Panc1 (cell line): ENCODE results near the gene USF1. TPM values are rescaled to one million over a fixed set of nuclear protein-coding genes. Genes with fewer than 3 reads are reported as not detected.
"Not testable (repeated sequence)": the region's sequence is repeated elsewhere in the genome, so short reads cannot be mapped to it uniquely, and the experiment has no call there.

Experiments
- ATAC-seq: fragments of 200-7000 bp; cut with Tn5 transposase; 2 replicates; pipeline ENCODE4 v1.9.1; 2020; ENCODE audit warnings: mild to moderate bottlenecking, moderate library complexity
- BruUV-seq: library from RNA; stranded (reverse); fragments of 400-500 nt; replicated peaks from 2 replicates; lab custom pipeline; 2021; lab: Mats Ljungman, UMichigan
- CTCF ChIA-PET: fragments of 300-600 bp; sonication (Branson Sonifier 250); formaldehyde crosslinking; loops from one replicate; lab custom pipeline; 2022; ENCODE audit warnings: antibody characterized with exemption; lab: Charles Lee
- POLR2A ChIA-PET: fragments of 300-600 bp; sonication (Branson Sonifier 250); formaldehyde crosslinking; loops from one replicate; lab custom pipeline; 2022; ENCODE audit warnings: antibody characterized with exemption; lab: Charles Lee
- DNase-seq: peaks from one replicate; pipeline ENCODE4 v3.0.0-alpha.2; 2010; ENCODE audit warnings: low read depth, low spot score
- H3K27ac ChIP-seq: 2 replicates; pipeline ENCODE4 v1.5.1; 2011; ENCODE audit warnings: mild to moderate bottlenecking, low read length, inconsistent platforms
- H3K27me3 ChIP-seq: fragments of 200-500 bp; sonication (Bioruptor generic); 2 replicates; pipeline ENCODE4 v1.6.0; 2014; ENCODE audit warnings: low read length, inconsistent platforms; ENCODE audit not compliant: control insufficient read depth, insufficient read depth
- H3K36me3 ChIP-seq: fragments of 200-500 bp; sonication (Bioruptor generic); 2 replicates; pipeline ENCODE4 v1.5.1; 2014; ENCODE audit warnings: inconsistent platforms, mild to moderate bottlenecking, low read length, moderate library complexity; ENCODE audit not compliant: control insufficient read depth, insufficient read depth
- H3K4me1 ChIP-seq: 2 replicates; pipeline ENCODE4 v1.5.1; 2011; ENCODE audit warnings: inconsistent platforms, mild to moderate bottlenecking, low read length, moderate library complexity; ENCODE audit not compliant: control insufficient read depth, insufficient read depth
- H3K4me3 ChIP-seq, 2 experiments: 2 replicates each; pipeline ENCODE4 v1.5.1; 2011 to 2012; ENCODE audit warnings: low read depth in 2 of 2, low read length in 2 of 2, mild to moderate bottlenecking in 2 of 2, inconsistent platforms in 1 of 2, moderate library complexity in 1 of 2
- H3K9me3 ChIP-seq: fragments of 200-500 bp; sonication (Bioruptor generic); 2 replicates; pipeline ENCODE4 v1.5.1; 2014; ENCODE audit warnings: low read depth, mild to moderate bottlenecking, inconsistent platforms, low read length, moderate library complexity; ENCODE audit not compliant: control insufficient read depth, insufficient read depth
- CTCF ChIP-seq: fragments of 450-650 bp; IDR thresholded peaks from 2 replicates; pipeline ENCODE4 v1.5.1; 2017; ENCODE audit warnings: mild to moderate bottlenecking
- POLR2AphosphoS5 ChIP-seq: IDR thresholded peaks from 2 replicates; pipeline ENCODE4 v1.6.1; 2012; ENCODE audit warnings: mild to moderate bottlenecking, low read depth, low read length, moderate library complexity
- REST ChIP-seq, 2 experiments: IDR thresholded peaks; 2 replicates each; pipeline ENCODE4 v1.6.1; 2011 to 2012; ENCODE audit warnings: low read depth in 2 of 2, control low read depth in 1 of 2, low read length in 1 of 2, mild to moderate bottlenecking in 1 of 2, moderate library complexity in 1 of 2; ENCODE audit not compliant: insufficient read depth in 1 of 2
- SIN3A ChIP-seq: IDR thresholded peaks from 2 replicates; pipeline ENCODE4 v1.6.1; 2012; ENCODE audit warnings: low read depth, mild to moderate bottlenecking, low read length, moderate library complexity, borderline replicate concordance; ENCODE audit not compliant: insufficient read depth
- TCF7L2 ChIP-seq: IDR thresholded peaks from 2 replicates; pipeline ENCODE4 v1.6.1; 2011; ENCODE audit warnings: mild to moderate bottlenecking, low read depth, low read length, inconsistent platforms
- in situ Hi-C: cut with HindIII; loops from 2 replicates; pipeline ENCODE4 v1.10.0; 2016; ENCODE audit warnings: low sequenced_read_pairs, low pct_unique_long_range_greater_than_20kb
- intact Hi-C: fragments of 100-400 bp; cut with micrococcal nuclease; formaldehyde crosslinking; loops from one replicate; pipeline ENCODE4 v1.10.0; 2022; ENCODE audit not compliant: unreplicated experiment
- total RNA-seq: library from RNA; stranded (reverse); gene quantifications from one replicate; pipeline ENCODE4 v1.2.1, GENCODE V29; 2021; ENCODE audit not compliant: unreplicated experiment

Gene USF1
- total RNA-seq, 1 experiment from 2014 or later, result 57.7 TPM

- H3K4me3 ChIP-seq, result peak overlapping the region; percentile 87 to 97
- intact Hi-C loops, result no loop called here
These were observed 25.9 kb downstream of the USF1 start for GRCh38 chr1:161019751-161020495.

GRCh38 chr1:161019111-161019660 lies 26.6 kb downstream of the USF1 start:
- H3K4me3 ChIP-seq, H3K36me3 ChIP-seq, ATAC-seq, BruUV-seq, H3K9me3 ChIP-seq, in situ Hi-C loops, DNase-seq, H3K27me3 ChIP-seq, H3K27ac ChIP-seq, intact Hi-C loops: not testable (repeated sequence)
- H3K4me1 ChIP-seq, result peaks cover 25% of the 10 kb centered on the region
- ChIA-PET CTCF (interaction anchor here (0.5 to 1.2 kb wide), 3 partner anchors 9 to 78 kb away, joined by 4 to 9 read pairs (median 4); no protein-coding TSS in a partner anchor), POLR2A (interaction anchor here (0.7 kb wide), 3 partner anchors 22 to 146 kb away, joined by 3 to 10 read pairs (median 6); no protein-coding TSS in a partner anchor)

More at GRCh38 chr1:161019751-161020495, 25.9 kb downstream of the USF1 start:
- H3K36me3 ChIP-seq, result peaks cover 3% of the 10 kb centered on the region; the same call in 1 of the 2 replicates
- CTCF ChIA-PET, result interaction anchor here (1.2 to 1.8 kb wide), 2 partner anchors 22 to 77 kb away, joined by 4 to 10 read pairs; no protein-coding TSS in a partner anchor
- POLR2A ChIA-PET, result interaction anchor here (0.7 kb wide), 2 partner anchors 24 to 146 kb away, joined by 3 to 6 read pairs; no protein-coding TSS in a partner anchor
- TF ChIP-seq REST (IDR thresholded peaks at IDR 0.05; ENCODE audit: insufficient read depth in 1 of 2, low read depth in 2 of 2, low read length in 1 of 2), result no peak
- TF ChIP-seq CTCF, result no peak
- no peak for TF ChIP-seq POLR2AphosphoS5
- no peak for TF ChIP-seq TCF7L2
- TF ChIP-seq SIN3A, result no peak
- no TSS peak for BruUV-seq
- no peak for DNase-seq
- peaks cover 22% of the 10 kb centered on the region for H3K4me1 ChIP-seq
- ATAC-seq, result peak; percentile 7
- in situ Hi-C loops, result no loop called here
- no peaks in the 10 kb centered on the region for H3K9me3 ChIP-seq
- H3K27me3 ChIP-seq, result no peaks in the 10 kb centered on the region
- peak overlapping the region; percentile 67 for H3K27ac ChIP-seq
